Measurements from ENCODE around the gene P2RY6.
"Not testable (repeated sequence)": the region's sequence is repeated elsewhere in the genome, so short reads cannot be mapped to it uniquely, and the experiment has no call there.

Gene P2RY6

GRCh38 chr11:73232487-73232886 is 39.7 kb upstream of the P2RY6 start:
- not testable (repeated sequence) for H3K4me1 ChIP-seq (ENCODE audit: control insufficient read depth, insufficient read depth, low read length); H3K27ac ChIP-seq (ENCODE audit: low read depth, low read length); H3K36me3 ChIP-seq (ENCODE audit: control insufficient read depth, insufficient read depth, low read length); H3K9ac ChIP-seq (ENCODE audit: low read length); H3K4me3 ChIP-seq (ENCODE audit: low read length); H3K27me3 ChIP-seq (ENCODE audit: control insufficient read depth, insufficient read depth, low read length)

- Histone ChIP-seq H3K4me1 (ENCODE audit: control insufficient read depth, insufficient read depth, low read length) (no peaks in the 10 kb centered on the region), H3K27ac (ENCODE audit: low read depth, low read length) (no peak overlapping the region), H3K36me3 (ENCODE audit: control insufficient read depth, insufficient read depth, low read length) (no peaks in the 10 kb centered on the region), H3K9ac (ENCODE audit: low read length) (peak overlapping the region; percentile 5), H3K4me3 (ENCODE audit: low read length) (no peak overlapping the region), H3K27me3 (ENCODE audit: control insufficient read depth, insufficient read depth, low read length) (no peaks in the 10 kb centered on the region)
Observed at GRCh38 chr11:73233211-73233610, 38.9 kb upstream of the P2RY6 start.

GRCh38 chr11:73233692-73234470 is 38.3 kb upstream of the P2RY6 start:
- no peaks in the 10 kb centered on the region for H3K4me1 ChIP-seq (ENCODE audit: control insufficient read depth, insufficient read depth, low read length)
- H3K27me3 ChIP-seq (ENCODE audit: control insufficient read depth, insufficient read depth, low read length), result no peaks in the 10 kb centered on the region
- no peak overlapping the region for H3K9ac ChIP-seq (ENCODE audit: low read length)
- no peak overlapping the region for H3K27ac ChIP-seq (ENCODE audit: low read depth, low read length)
- H3K36me3 ChIP-seq (ENCODE audit: control insufficient read depth, insufficient read depth, low read length), result no peaks in the 10 kb centered on the region
- no peak overlapping the region for H3K4me3 ChIP-seq (ENCODE audit: low read length)

GRCh38 chr11:73234471-73235181 is 37.5 kb upstream of the P2RY6 start:
- Histone ChIP-seq H3K9ac (ENCODE audit: low read length) (no peak overlapping the region), H3K4me1 (ENCODE audit: control insufficient read depth, insufficient read depth, low read length) (no peaks in the 10 kb centered on the region), H3K4me3 (ENCODE audit: low read length) (no peak overlapping the region), H3K36me3 (ENCODE audit: control insufficient read depth, insufficient read depth, low read length) (no peaks in the 10 kb centered on the region), H3K27ac (ENCODE audit: low read depth, low read length) (no peak overlapping the region), H3K27me3 (ENCODE audit: control insufficient read depth, insufficient read depth, low read length) (no peaks in the 10 kb centered on the region)

GRCh38 chr11:73235236-73235786 is 36.8 kb upstream of the P2RY6 start:
- Histone ChIP-seq H3K4me1 (ENCODE audit: control insufficient read depth, insufficient read depth, low read length) (no peaks in the 10 kb centered on the region), H3K36me3 (ENCODE audit: control insufficient read depth, insufficient read depth, low read length) (no peaks in the 10 kb centered on the region), H3K9ac (ENCODE audit: low read length) (no peak overlapping the region), H3K27ac (ENCODE audit: low read depth, low read length) (no peak overlapping the region), H3K27me3 (ENCODE audit: control insufficient read depth, insufficient read depth, low read length) (peaks cover 3% of the 10 kb centered on the region), H3K4me3 (ENCODE audit: low read length) (no peak overlapping the region)

GRCh38 chr11:73236205-73236765 is 35.9 kb upstream of the P2RY6 start:
- Histone ChIP-seq H3K36me3 (ENCODE audit: control insufficient read depth, insufficient read depth, low read length) (no peaks in the 10 kb centered on the region), H3K9ac (ENCODE audit: low read length) (no peak overlapping the region), H3K4me1 (ENCODE audit: control insufficient read depth, insufficient read depth, low read length) (no peaks in the 10 kb centered on the region), H3K27ac (ENCODE audit: low read depth, low read length) (no peak overlapping the region), H3K27me3 (ENCODE audit: control insufficient read depth, insufficient read depth, low read length) (peaks cover 3% of the 10 kb centered on the region), H3K4me3 (ENCODE audit: low read length) (no peak overlapping the region)

GRCh38 chr11:73236854-73237253 is 35.3 kb upstream of the P2RY6 start:
- H3K9ac ChIP-seq (ENCODE audit: low read length), result no peak overlapping the region
- peaks cover 3% of the 10 kb centered on the region for H3K27me3 ChIP-seq (ENCODE audit: control insufficient read depth, insufficient read depth, low read length)
- H3K4me1 ChIP-seq (ENCODE audit: control insufficient read depth, insufficient read depth, low read length), result no peaks in the 10 kb centered on the region
- no peak overlapping the region for H3K27ac ChIP-seq (ENCODE audit: low read depth, low read length)
- H3K4me3 ChIP-seq (ENCODE audit: low read length), result no peak overlapping the region
- no peaks in the 10 kb centered on the region for H3K36me3 ChIP-seq (ENCODE audit: control insufficient read depth, insufficient read depth, low read length)

GRCh38 chr11:73237471-73238290 is 34.5 kb upstream of the P2RY6 start:
- Histone ChIP-seq H3K9ac (ENCODE audit: low read length) (no peak overlapping the region), H3K4me1 (ENCODE audit: control insufficient read depth, insufficient read depth, low read length) (no peaks in the 10 kb centered on the region), H3K36me3 (ENCODE audit: control insufficient read depth, insufficient read depth, low read length) (no peaks in the 10 kb centered on the region), H3K27ac (ENCODE audit: low read depth, low read length) (no peak overlapping the region), H3K4me3 (ENCODE audit: low read length) (no peak overlapping the region), H3K27me3 (ENCODE audit: control insufficient read depth, insufficient read depth, low read length) (peaks cover 3% of the 10 kb centered on the region)

- H3K27ac ChIP-seq (ENCODE audit: low read depth, low read length), result no peak overlapping the region
- no peaks in the 10 kb centered on the region for H3K4me1 ChIP-seq (ENCODE audit: control insufficient read depth, insufficient read depth, low read length)
- H3K36me3 ChIP-seq (ENCODE audit: control insufficient read depth, insufficient read depth, low read length), result no peaks in the 10 kb centered on the region
- peaks cover 3% of the 10 kb centered on the region for H3K27me3 ChIP-seq (ENCODE audit: control insufficient read depth, insufficient read depth, low read length)
- no peak overlapping the region for H3K4me3 ChIP-seq (ENCODE audit: low read length)
- no peak overlapping the region for H3K9ac ChIP-seq (ENCODE audit: low read length)
Observed at GRCh38 chr11:73239111-73239521, 33.0 kb upstream of the P2RY6 start.

- Histone ChIP-seq H3K4me1 (ENCODE audit: control insufficient read depth, insufficient read depth, low read length) (no peaks in the 10 kb centered on the region), H3K27ac (ENCODE audit: low read depth, low read length) (no peak overlapping the region), H3K9ac (ENCODE audit: low read length) (no peak overlapping the region), H3K4me3 (ENCODE audit: low read length) (no peak overlapping the region), H3K36me3 (ENCODE audit: control insufficient read depth, insufficient read depth, low read length) (no peaks in the 10 kb centered on the region), H3K27me3 (ENCODE audit: control insufficient read depth, insufficient read depth, low read length) (peaks cover 3% of the 10 kb centered on the region)
Observed at GRCh38 chr11:73239571-73240189, 32.5 kb upstream of the P2RY6 start.

GRCh38 chr11:73240190-73240781 is 31.9 kb upstream of the P2RY6 start:
- no peak overlapping the region for H3K9ac ChIP-seq (ENCODE audit: low read length)
- H3K36me3 ChIP-seq (ENCODE audit: control insufficient read depth, insufficient read depth, low read length), result no peaks in the 10 kb centered on the region
- peaks cover 3% of the 10 kb centered on the region for H3K27me3 ChIP-seq (ENCODE audit: control insufficient read depth, insufficient read depth, low read length)
- no peaks in the 10 kb centered on the region for H3K4me1 ChIP-seq (ENCODE audit: control insufficient read depth, insufficient read depth, low read length)
- no peak overlapping the region for H3K4me3 ChIP-seq (ENCODE audit: low read length)
- no peak overlapping the region for H3K27ac ChIP-seq (ENCODE audit: low read depth, low read length)
